Left cardiac atrium (tissue), 4 donors: Measurements from ENCODE around the gene DUS2. TPM values are rescaled to one million over a fixed set of nuclear protein-coding genes. Genes with fewer than 3 reads are reported as not detected.
"Not testable (repeated sequence)": the region's sequence is repeated elsewhere in the genome, so short reads cannot be mapped to it uniquely, and the experiment has no call there.

Experiments used
- ATAC-seq, 2 donors: fragments of 200-7000 bp; cut with Tn5 transposase; one replicate each; pipeline ENCODE4 v1.9.1; 2020; ENCODE audit warnings: mild to moderate bottlenecking in 2 of 2, moderate library complexity in 2 of 2
- DNase-seq: peaks from one replicate; pipeline ENCODE4 v3.0.0-alpha.2; 2020
- intact Hi-C, 2 donors: fragments of 100-400 bp; cut with DNase I; formaldehyde crosslinking; loops; one replicate each; pipeline versions ENCODE4 v1.14.1 to v1.15.1; 2022 to 2023
- long read RNA-seq: library from polyadenylated mRNA; unstranded; transcript quantifications from one replicate; pipeline ENCODE4 v2.0.0, GENCODE V29; 2021
- total RNA-seq, 2 donors: library from RNA; stranded (reverse); fragmentation: NEBNext Ultra II Directional; extraction: Animal tissue kit (Norgen Biotek cat#: 25700); gene quantifications; one replicate each; pipeline ENCODE4 v1.2.1, GENCODE V29; 2021
- donor health status: DM: no; HTN: yes; CAD: no.
- donor health status: DM: no; HTN: yes; CAD: no; lungs with severe emphysema.
- donor health status: DM: yes; HTN: yes; CAD: no.
- donor health status: Dilated cardiomyopathy.

DUS2 gene
- 1 to 10 TPM; 6.9 to 7.2 TPM for total RNA-seq
- long read RNA-seq, transcript DUS2-207 (17 exons, 2,310 nt) = major isoform, 5 of 9 reads
- long read RNA-seq, partial matches to known transcripts = 0 of 9 reads
- long read RNA-seq, other reads (novel, unspliced or antisense) = 3 of 9 reads

GRCh38 chr16:68022728-68023537 lies at the start of gene DUS2, which contains the start of gene DDX28:
TSS of gene DUS2 (plus strand) at chr16:68023284. CDS start at chr16:68038024, 14,740 bp downstream.
TSS of gene DDX28 (minus strand) at chr16:68023232. CDS start at chr16:68023202, 30 bp downstream.
- intact Hi-C loops = no loop called here
- ATAC-seq (peak; percentile 98 to 99), DNase-seq (peak; percentile 93)

DNA sequence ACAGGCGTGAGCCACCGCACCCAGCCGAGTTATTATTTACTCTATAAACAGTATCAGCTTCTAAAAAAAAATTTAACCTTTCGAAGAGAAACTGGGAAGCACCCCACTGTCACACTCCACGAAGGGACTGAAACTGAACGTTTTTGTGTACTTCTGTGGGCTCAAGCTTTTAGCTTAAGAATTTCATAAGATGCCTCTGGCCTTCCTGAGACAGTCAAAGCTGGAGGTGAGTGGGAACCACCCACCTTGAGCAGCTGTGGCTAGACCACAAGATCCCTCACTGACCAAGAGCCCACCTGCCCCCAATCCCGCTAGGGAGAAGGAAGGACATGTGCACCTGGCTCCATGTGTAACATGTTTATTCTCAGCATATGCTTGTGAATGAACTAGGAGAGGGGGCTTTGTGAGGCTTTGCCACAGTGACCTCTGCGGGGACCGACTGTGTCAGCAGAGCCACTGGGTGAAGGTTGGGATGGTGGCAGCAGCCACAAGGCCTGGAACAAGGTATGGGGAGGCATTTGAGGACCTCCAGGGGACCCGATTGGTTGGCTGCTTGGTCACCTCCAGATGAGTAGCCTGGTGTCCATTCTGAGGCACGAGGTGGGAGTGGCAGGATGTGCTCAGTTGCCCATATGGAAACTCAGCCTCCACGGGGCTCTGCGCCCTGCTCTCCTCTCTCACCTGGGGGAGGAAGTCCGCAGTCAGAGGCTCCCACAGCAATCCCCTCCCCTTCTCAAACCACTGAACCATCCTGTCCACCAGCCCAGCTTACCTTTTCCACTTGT lies 47.6 kb upstream of the DUS2 start:
- intact Hi-C loops = no loop called here
- DNase-seq = no peak

DNA sequence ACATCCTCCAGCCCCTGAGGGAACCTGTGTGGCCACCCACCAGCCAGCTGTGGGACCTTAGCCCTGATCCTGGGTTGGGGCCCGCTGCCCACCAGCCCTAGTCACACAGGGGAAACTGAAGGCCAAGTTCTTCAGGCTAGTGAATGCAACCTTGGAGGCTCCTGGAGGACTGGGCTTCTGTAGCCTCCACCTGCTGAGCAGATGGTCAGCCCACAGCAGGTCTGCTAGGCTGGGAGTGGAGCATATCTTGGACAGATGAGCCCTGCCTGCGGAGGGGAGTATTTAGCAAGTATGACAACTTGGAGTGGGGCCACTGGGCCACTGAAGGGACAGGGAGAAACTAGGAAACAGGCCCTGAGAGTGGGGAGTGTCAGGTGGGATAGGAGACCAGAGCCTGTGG lies 46.9 kb upstream of the DUS2 start:
- ATAC-seq = no peak
- intact Hi-C loops = no loop called here

More for the DNA sequence above, 47.6 kb upstream of the DUS2 start:
- no peak for ATAC-seq

GRCh38 chr16:67977005-67977404 lies 46.1 kb upstream of the DUS2 start:
- ATAC-seq (no peak), DNase-seq (no peak)
- intact Hi-C loops = no loop called here

More for the DNA sequence above, 46.9 kb upstream of the DUS2 start:
- no peak for DNase-seq

GRCh38 chr16:67977469-67978227 lies 45.4 kb upstream of the DUS2 start:
- intact Hi-C loops = no loop called here
- DNase-seq (no peak), ATAC-seq (peak in 1 of 2 donors; percentile 67)

DNA sequence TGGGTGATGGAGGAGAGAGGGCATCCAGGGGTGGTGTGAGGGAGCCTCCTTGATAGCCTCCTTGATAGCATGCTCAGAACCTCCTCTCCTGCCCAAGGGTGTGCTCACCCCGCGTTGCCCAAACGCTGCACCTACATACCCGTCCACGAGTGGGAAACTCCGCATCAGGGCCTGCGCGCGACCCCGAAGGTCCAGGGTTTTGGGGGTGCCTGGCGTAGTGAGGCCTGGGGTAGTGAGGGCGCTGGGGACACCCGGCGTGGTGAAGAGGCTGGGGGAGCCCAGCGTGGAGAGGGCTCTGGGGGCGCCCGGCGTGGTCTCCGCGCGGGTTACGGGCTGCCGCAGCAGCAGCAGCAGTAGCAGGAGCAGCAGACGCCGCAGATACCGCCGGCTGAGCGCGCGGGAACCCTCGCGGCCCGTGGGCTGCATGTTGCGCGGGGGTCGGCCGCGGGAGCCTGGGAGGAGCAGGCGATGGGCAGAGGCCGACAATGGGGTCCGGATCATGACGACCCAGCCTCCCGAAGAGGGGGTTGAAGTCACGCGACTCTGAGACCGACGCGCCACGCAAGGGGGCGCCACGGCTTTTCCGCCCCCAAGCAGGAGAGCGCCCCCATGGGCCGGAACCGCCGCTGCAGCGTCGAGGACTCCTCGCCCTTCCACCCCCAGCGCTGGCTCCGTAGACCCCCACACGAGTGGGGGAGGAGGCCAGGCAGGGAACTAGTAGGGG lies 43.0 kb upstream of the DUS2 start, which contains the start of gene DPEP3:
TSS of gene DPEP3 (minus strand) at position 545 of the 724 bp plus-strand sequence. CDS start at position 426, 119 bp downstream.
- ATAC-seq = no peak
- intact Hi-C loops = no loop called here
- DNase-seq = no peak

GRCh38 chr16:67982011-67982696 lies 40.9 kb upstream of the DUS2 start:
- intact Hi-C loops = no loop called here
- ATAC-seq (no peak), DNase-seq (no peak)

DNA sequence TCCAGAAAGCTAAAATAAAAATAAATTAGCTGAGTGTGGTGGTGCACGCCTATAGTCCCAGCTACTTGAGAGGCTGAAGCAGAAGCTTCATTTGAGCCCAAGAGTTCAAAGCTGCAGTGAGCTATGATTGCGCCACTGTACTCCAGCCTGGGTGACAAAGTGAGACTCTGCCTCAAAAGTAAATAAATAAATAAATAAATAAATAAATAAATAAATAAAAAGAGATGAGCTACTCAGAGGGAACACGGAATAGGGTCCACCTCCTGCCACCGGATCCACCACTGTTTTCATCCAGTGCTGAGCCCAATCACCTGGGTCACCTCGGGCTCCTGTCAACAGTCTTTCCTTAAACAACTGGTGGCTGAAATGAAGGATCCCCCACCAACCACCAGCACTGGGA lies 36.1 kb upstream of the DUS2 start:
- intact Hi-C loops = no loop called here
- ATAC-seq (no peak), DNase-seq (no peak)

- ATAC-seq (peak; percentile 52 to 86), DNase-seq (no peak)
- intact Hi-C loops = no loop called here
Observed at GRCh38 chr16:67987460-67988160, 35.5 kb upstream of the DUS2 start.

GRCh38 chr16:67988675-67989074 lies 34.4 kb upstream of the DUS2 start:
- intact Hi-C loops = no loop called here
- DNase-seq (no peak), ATAC-seq (no peak)

DNA sequence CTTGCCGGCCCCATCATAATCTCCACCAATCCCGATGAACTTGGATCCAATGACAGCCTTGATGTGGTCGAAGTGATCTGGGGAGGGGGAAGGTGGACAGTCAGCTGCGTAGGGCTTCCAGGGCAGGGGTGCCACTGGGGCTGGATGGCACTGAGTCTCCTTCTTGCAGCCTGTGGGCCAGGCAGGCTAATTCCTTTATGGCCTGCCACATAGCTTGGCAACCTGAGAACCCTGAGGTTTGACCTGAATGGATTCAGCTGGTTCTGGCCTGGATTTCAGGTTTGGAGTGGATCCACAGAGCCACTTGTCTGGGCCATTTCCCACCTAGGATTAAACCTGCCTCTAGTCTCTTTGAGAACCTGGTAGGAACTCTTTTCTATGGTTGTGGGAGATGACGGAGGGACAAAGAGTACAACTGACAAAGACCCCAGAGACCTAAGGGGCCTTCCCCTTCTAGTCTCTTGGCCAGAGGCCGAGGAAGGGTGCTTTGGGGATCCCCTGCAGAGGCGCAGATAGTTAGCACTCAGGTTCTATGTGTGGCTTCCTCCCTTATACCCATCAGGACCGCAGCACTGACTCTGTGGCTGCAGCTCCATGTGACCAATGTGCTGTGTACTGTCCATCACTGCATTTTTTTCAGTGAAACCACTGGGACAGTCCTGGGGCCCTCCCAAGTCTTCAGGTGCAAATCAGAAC lies 33.6 kb upstream of the DUS2 start:
- intact Hi-C loops = loop anchor here in 1 of 2 donors (5.0 kb wide), 2 partner anchors 53 to 238 kb away; no protein-coding TSS in a partner anchor
- ATAC-seq = no peak
- DNase-seq = no peak

GRCh38 chr16:67990018-67990386 lies 33.1 kb upstream of the DUS2 start:
- no peak for ATAC-seq
- intact Hi-C loops = loop anchor here in 1 of 2 donors (5.0 kb wide), 2 partner anchors 52 to 237 kb away; no protein-coding TSS in a partner anchor
- DNase-seq = no peak

GRCh38 chr16:67992661-67993206 lies 30.4 kb upstream of the DUS2 start:
- intact Hi-C loops = loop anchor here in 1 of 2 donors (5.0 kb wide), 2 partner anchors 50 to 235 kb away; no protein-coding TSS in a partner anchor
- ATAC-seq (peak; percentile 2 to 3), DNase-seq (no peak)

- DNase-seq (peak; percentile 88), ATAC-seq (peak; percentile 94 to 97)
- intact Hi-C loops = loop anchor here in 1 of 2 donors (5.0 kb wide), 2 partner anchors 49 to 234 kb away; no protein-coding TSS in a partner anchor
Observed at GRCh38 chr16:67993207-67994039, 29.7 kb upstream of the DUS2 start.

- intact Hi-C loops = loop anchor here in 1 of 2 donors (5.0 kb wide), 2 partner anchors 48 to 233 kb away; no protein-coding TSS in a partner anchor
- DNase-seq, ATAC-seq: not testable (repeated sequence)
Observed at GRCh38 chr16:67994040-67994408, 29.1 kb upstream of the DUS2 start.
